Measurements from ENCODE around the gene TMEM156.
"Not testable (repeated sequence)": the region's sequence is repeated elsewhere in the genome, so short reads cannot be mapped to it uniquely, and the experiment has no call there.

The TMEM156 gene

DNA sequence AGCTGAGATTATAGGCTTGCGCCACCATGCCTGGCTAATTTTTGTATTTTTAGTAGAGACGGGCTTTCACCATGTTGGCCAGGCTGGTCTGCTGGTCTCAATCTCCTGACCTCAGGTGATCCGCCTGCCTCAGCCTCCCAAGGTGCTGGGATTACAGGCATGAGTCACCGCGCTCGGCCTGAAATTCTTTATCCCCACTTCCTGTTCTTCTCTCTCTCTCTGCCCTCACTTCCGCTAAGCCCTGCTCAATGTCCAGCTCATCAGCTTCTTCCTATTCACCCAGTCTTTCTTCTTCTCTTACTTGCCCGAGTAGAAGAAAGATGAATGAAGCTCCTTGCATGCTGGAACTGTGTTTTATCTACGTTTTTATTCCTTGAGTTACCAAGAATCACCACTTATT is 43.9 kb downstream of the TMEM156 start:
- not testable (repeated sequence) for DNase-seq

DNA sequence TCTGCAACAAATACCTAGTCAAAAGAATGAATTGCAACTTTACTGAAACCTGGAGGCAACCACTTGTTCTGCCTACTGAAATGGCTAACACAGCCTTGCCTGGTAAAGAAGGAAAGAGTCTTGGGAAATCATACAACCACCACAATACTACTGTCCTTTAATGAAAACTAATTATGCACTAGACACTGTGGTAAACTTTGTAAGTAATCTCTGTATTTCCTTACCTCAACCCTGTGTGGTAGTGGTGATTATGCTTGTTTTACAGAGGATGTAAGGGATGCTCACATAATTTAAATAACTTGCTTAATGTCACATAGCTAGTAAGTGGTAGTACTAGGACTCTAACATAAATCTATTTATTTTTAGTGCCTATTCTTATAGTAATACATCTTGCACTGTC is 44.7 kb downstream of the TMEM156 start:
- DNase-seq = no peak

DNA sequence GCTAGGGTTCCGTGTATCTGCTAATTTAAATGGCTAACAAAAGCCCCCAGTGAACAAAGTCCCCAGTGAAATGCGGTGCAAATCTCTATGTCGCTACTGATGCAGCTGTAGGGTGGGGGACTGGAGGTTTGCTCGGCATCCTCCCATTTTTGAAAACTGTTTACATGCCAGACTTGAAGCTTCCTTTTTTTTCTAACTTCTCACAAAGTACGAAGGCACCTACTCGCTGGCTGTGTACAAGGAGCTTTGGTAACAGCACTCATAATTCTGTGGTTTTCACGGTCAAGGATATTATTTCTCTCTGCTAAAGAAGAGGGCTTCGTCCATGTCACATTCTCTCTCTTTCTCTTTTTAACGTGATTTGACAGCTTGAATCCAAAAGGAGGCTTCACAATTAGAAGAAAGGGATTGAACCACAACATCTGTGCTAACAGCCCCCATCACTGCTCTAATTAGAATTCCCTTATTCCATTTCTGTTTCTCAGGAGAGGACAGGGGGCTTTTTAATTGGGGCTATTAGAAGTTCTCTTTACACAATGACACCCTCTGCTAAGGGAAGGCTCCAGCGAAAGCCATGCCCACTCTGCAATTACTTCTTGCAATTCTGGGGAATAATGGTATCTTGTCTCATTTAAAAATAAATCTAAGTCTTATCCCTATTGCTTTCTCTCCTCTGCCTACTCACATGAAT is 46.7 kb downstream of the TMEM156 start:
- no peak for DNase-seq

DNA sequence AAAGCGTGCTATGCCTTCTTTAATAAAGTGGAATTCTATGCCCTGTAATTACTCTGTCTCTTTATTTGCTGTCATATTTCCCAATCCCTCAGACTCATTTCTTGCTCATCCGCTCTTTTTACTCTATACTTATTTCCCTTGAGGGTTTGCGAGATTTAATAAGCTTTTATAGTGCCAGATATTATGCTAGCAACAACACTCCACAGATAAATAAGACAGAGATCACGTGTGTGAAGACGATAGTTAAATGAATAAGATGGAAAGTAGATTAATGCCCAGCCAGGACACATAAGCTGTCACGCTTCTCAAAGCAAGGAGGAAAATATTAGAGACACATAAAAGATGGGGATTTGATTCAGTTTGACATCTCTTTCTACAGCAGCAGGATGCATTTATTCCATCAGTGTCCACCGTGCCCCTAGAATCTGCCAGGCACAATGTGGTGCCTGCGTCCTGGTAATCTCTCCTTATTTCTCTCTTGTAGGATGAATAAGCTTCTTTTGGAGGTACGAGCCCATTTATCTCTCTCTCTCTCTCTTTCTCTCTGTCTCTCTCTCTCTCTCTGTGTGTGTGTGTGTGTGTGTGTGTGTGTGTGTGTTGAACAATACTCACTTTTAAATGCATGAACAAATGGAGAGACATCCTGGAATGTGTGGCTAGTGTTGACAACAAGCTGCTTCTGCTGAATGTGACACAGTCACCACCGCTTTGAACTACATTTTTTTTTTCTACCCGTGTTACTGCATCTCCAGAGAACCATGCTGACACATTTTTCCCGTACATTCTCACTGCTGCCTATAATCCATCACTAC is 48.2 kb downstream of the TMEM156 start:
- no peak for DNase-seq

DNA sequence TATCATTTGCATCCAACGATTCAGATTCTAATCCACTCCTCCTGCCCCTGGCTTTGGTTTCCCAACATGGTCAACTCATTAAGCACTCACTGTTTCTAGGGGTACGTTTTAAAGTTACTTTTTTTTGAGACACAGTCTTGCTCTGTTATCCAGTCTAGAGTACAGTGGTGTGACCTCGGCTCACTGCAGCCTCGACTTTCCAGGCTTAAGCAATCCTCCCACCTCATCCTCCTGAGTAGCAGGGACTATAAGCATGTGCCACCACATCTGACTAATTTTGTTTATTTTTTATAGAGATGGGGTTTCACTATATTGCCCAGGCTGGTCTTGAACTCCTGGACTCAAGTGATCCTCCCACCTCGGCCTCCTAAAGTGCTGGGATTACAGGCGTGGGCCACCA is 48.9 kb downstream of the TMEM156 start:
- DNase-seq = no peak

DNA sequence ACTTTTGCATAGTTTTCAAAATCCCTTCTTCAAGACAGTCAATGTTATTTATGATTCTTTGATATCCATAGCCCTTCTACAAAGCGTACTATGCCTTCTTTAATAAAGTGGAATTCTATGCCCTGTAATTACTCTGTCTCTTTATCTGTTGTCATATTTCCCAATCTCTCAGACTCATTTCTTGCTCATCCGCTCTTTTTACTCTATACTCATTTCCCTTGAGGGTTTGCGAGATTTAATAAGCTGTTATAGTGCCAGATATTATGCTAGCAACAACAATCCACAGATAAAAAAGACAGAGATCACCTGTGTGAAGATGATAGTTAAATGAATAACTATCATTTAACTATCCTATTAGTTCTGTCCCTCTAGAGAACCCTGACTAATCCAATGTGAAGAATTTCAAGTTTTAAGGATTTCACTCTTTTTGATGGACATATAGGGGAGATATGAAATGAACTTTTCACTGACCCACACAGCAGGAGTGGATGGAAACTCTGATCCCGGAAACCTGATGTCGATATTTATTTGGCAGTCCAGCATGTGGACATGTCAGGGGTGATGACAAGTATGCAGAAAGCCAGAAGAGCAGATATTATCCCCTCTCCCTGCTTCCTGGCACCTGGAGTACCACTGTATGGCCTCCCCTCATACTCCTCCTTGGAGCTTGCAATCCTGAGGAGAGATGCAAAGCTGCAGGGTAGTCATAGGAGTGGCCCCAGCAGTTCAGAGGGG is 49.7 kb downstream of the TMEM156 start:
- no peak for DNase-seq

DNA sequence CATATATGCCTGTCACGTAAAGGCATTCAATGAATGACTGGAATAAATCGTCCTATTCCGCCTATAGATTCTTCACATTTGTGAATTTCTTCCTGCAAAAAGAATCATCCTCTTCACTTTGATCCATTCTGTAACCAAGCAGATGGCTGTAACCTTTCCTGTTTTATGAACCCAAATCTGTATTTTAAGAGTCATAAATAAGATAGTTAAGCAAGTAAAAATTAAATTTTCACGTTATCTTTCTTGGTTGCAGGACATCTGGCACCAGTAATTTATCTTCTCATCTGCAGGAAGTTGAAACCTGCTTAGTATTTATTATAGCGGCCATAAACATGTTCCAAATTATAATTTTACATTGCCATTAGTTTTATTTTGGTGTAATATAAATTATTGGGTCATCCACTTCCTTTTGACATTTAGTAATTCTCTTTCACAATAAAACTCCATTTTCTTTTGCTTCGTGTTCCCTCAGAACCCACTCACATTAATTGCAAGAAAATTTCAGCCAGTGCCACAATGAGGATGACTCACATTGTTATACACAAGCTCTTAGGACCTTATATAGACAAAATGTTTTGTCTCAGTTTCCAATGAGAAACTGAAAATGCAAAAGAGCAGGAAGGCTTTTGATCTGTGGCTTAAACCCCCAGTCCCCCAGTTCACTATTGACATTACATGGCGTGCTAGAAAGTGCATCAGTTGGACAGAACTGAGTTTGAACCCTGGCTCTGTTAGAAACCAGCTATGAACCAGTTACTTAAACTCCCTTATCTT is 51.1 kb downstream of the TMEM156 start:
- no peak for DNase-seq

DNA sequence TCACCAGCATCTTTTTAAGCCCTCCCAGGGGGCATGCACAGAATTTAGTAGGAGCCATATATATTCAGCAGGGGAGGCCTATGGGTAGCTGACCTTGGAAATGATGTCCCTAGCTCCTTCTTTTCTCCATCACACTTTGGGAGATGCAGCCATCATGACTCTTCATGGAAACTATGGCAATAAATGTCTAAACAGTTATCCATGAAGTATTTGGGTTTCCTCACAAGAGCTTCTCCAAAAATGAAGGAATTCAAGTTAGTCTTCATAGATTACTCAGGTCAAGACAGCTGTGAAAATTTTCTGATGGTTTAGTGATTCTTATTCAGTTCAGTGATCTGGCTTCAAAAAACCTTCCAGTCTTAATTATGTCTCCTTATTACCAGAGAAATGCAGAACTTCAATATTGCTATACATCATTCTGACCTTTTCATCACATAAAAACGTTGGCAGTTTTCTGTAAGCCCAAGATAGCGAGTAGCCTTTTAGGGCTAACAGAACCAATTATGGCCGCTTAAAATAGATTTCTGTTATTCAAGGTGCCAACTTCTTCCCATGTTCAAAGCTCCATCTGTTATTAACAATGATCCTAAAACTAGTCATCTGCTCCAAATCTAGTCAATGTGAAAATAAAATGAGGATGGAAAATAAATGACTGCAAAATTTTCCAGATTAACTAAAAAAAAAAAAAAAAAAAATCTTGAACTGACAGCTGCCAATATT is 52.5 kb downstream of the TMEM156 start:
- no peak for DNase-seq

DNA sequence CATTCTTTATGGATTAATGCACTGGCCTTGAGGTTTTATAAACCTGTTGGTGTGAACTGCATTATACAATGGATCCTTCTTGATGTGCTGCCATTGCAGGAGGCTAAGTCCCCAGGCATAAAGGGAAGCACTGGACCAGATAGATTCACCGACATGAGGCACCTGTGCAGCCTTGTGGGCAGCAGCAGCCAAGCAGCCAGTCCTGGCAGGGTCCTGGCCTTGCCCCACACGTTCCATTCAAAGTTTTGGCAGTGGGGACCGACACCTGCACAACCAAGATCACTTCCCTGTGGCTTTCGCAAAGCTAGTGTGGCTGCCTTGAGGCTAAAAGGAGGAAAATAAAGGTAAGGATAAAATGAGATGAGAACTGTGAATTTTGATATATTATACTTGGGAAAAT is 53.1 kb downstream of the TMEM156 start:
- no peak for DNase-seq

DNA sequence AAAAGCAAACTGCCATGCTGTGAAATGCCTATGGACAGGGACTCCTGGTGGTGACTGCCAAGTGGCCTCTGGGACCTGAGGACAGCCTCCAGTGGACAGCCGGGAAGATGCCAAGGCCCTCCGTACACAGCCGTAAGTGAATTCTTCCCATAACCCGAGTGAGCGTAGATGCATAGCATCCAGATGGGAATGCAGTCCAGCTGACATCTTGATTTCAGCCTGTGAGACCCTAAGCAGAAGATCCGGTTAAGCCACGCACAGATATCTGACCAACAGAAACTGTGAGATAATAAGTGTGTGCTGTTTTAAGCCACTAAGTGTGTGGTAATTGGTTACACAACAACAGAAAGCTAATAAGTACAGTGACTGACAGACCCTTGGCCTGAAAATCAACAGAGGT is 55.9 kb downstream of the TMEM156 start:
- DNase-seq = no peak

DNA sequence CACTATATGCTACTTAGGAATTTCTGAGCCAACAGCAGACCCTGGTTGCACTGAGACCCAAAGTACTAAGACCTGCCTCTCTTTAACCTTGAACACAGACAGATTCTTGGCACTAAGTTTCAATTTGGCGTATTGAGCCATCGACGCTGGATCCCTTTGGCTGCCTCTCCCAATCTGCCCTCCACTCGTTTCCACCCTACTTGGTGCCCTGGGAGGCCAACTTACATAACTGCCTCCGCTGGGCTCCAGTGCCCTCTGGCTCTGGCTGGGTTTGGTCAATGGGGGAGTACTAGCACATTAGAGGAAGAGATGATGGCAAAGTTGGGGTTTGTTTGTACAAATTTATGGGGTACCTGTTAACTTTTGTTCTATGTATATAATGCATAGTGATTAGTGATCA is 63.5 kb downstream of the TMEM156 start:
- DNase-seq = no peak

DNA sequence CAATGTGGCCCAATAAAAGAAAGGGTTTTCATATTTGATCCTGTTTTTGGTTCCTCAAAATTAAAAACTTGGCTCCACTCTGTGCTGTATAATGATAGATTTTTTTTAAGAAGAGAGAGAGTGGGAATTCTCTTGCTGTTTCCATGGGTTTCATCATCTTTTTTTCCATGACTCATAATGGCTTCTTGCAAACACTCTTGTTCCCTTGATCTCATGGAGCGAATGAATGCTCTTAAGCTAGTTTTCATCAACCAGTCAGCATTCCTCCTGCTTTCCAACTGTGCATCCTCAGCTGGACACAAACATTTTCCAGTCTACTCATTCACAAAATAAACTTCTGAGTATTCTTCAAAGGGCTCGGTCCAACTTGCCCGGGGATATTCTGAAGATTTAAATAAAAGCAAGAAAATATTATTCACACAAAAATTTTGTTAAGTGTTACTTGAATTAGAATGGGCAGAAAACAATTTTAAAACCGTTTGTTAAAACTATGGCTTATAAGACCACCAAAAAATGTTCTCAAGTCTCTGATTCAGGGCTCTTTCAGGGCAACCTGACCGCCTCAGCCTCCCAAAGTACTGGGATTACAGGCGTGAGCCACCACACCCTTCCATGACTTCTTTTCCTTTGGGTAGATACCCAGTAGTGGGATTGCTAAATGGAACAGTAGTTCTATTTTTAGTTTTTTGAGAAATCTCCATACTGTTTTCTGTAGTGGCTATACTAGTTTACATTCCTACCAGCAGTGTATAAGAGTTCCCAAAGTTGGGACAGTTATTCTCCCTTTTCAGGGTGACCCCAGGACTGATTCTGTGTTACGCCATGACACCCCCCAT is 64.7 kb downstream of the TMEM156 start:
- DNase-seq = no peak

DNA sequence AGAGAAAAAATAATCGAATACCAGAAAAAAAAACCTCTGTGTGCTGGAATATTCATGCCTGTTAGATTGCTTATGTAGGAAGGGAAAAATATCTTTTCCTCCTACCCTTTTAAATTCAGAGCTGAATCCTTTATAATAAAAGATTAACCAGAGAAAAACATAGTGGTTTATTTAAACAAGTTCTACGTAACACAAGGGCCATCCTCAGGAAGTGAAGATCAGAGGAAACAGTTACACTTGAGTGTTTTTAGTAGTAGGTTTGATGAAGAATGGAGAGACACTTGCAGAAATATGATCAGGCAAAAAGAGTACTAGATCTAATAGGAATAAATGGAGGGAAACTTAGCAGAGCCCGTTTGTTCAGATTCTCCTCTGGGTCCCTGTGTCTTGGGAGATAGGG is 66.3 kb downstream of the TMEM156 start:
- DNase-seq = no peak

DNA sequence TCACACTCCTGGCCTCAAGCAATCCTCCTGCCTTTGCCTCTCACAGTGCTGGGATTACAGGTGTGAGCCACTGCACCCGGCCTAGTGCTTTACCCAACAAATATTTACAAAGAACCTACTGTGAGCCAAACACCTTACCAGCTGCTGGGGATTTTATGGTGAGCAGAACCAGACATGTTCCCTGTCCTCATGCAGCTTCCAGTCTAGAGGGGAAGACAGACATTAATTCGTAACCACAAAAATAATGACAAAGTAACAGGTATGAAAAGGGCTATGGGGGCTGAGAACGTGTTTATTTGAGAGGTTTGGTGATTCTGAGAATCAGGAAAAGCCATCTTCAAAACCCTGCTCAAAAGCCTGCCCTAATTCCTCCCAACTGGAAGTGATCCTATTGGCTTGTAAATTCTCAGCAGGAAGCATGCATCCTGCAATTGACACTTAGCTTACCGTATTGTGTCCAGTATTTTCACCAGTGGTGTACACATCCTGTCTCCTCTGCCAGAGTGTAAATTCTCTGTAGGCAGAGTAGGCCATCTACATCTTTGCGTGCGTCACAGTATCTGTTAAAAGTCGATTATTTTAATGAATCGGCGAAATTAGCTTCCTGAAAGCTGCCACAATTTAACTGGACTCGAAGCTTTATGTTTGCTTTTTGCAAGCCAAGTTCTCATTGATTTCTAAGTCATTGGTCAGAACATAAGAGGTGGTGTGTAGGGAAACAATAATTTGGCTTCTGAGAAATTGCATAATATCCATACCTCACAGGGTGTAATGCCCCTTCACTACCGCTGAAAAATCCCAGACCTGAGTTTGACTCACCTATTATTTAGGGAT is 67.0 kb downstream of the TMEM156 start:
- no peak for DNase-seq

DNA sequence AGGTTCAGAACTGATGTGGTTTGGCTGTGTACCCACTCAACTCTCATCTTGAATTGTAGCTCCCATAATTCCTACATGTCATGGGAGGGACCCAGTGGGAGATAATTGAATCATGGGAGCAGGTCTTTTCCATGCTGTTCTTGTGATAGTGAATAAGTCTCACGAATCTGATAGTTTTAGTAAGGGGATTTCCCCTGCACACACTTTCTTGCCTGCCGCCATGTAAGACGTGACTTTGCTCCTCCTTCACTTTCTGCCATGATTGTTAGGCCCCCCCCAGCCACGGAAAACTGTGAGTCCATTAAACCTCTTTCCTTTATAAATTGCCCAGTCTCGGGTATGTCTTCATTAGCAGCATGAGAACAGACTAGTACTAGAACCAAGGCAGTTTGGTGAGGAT is 73.0 kb downstream of the TMEM156 start:
- not testable (repeated sequence) for DNase-seq

DNA sequence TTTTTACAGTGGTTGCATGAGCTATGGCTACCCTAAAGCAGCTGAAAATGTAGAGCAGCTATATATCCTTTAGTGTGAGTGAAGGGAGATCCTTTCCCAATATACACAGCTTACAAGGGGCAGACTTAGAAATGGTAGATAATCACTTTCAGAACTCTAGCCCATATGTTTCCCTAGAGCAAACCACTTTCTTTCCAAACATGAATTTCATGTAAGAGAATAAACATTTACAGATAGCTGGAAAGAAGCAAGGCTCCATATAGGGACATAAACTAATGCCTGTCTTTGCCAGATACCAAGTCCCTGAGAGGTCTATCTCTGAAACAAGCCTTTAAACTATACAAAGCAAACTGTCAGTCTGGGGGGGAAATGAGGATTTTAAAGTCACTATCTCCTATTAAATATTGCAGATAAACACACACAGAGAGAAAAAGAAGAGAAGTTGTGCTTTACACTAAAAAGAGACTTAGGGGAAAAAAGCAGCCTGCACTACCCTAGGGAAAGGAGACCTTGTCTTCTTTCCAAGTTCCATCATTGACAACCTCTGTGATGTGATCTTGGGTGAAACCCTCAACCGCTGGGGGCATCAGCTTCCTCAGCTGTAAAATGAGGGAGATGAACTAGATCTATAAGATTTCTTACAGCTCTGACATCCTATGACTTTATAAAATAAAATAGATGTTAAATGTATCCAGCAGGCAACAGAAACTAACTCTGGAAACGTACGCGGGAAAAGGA is 73.6 kb downstream of the TMEM156 start:
- no peak for DNase-seq

DNA sequence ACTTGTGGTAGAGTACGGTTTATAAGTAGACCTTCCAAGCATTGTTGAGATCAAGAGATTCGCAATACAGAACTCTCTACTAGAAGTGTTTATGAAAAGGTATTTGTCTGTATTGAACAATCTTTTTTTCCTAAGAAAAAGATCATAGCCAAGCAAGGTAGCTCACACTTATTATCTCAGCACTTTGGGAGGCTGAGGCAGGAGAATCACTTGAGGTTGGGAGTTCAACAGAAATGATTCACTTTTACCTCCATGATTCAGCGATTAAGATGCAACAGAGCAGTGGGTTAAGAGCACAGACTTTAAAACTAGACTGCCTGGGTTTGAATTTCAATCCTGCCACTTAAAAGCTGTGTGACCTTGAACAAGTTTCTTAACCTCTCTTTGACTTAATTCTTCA is 74.3 kb downstream of the TMEM156 start:
- no peak for DNase-seq

DNA sequence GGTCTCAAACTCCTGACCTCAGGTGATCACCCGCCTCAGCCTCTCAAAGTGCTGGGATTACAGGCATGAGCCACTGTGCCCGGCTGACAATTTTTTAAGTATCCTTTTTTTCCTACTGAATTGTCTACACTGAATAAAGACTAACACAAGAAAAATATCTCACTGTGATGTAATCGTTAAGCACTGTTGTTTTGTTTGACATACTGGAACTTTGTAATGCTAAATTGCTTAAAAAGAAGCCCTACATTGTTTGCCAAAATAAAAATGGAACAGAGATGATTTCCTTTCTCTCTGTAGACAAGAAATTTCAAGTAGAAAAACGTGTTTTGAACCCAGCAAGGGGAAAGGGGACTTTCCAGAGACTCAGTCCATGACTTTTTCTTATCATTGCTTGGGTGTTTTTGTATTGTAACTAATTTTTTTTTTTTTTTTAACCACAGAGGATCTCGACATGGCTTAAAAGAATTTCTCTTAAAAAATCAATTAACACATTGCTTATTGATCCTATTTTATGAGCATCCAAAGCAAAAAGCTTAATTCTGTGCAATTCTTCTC is 74.9 kb downstream of the TMEM156 start:
- no peak for DNase-seq

DNA sequence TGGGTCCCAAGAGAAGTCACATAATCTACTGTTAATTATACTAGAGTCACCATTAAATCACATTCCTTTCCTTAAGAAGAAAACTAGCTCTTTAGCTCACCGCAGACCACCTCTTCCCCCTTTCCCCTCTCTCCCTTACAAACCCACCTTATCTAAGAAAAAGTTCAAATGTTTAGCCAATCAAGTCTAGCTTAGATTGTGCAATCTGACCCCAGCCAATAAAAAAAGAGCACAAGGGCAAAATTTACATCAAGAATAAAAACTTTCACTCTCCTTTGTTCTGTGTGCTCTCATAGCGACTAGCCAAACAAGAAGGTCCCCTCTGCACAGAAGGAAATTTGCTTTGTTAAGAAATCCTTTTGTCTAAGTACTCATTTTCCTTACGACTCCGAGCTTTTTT is 76.3 kb downstream of the TMEM156 start:
- DNase-seq = no peak
